Neural cell (in vitro differentiated cells): Measurements from ENCODE around the gene IKZF2. TPM values are rescaled to one million over a fixed set of nuclear protein-coding genes. Genes with fewer than 3 reads are reported as not detected.

ENCODE experiments used
- H2AFZ ChIP-seq: fragments of 200-600, 300-800 bp; sonication (generic), shearing (Covaris generic); 2 replicates; pipeline ENCODE4 v1.6.0; 2014; ENCODE audit warnings: low read depth, mild to moderate bottlenecking, antibody characterized with exemption, low read length, moderate library complexity
- H3F3A ChIP-seq: fragments of 200-600 bp; shearing (Covaris generic); 2 replicates; pipeline ENCODE4 v1.6.1; 2016; ENCODE audit warnings: mild to moderate bottlenecking, moderate library complexity, mixed read lengths, antibody characterized with exemption, low read length; ENCODE audit not compliant: insufficient read depth, poor library complexity, severe bottlenecking
- H3K27ac ChIP-seq: fragments of 200-600, 300-800 bp; sonication (generic), shearing (Covaris generic); 2 replicates; pipeline ENCODE4 v1.5.1; 2014; ENCODE audit warnings: mild to moderate bottlenecking, low read length, moderate library complexity
- H3K27me3 ChIP-seq: fragments of 300-800, 200-600 bp; sonication (generic), shearing (Covaris generic); 2 replicates; pipeline ENCODE4 v1.6.0; 2014; ENCODE audit warnings: mild to moderate bottlenecking, low read depth, low read length, moderate library complexity; ENCODE audit not compliant: insufficient read depth
- H3K36me3 ChIP-seq: fragments of 300-800, 200-600 bp; sonication (generic), shearing (Covaris generic); 2 replicates; pipeline ENCODE4 v1.5.1; 2014; ENCODE audit warnings: mild to moderate bottlenecking, antibody characterized with exemption, low read length, moderate library complexity; ENCODE audit not compliant: insufficient read depth
- H3K4me2 ChIP-seq: fragments of 300-800, 200-600 bp; sonication (generic), shearing (Covaris generic); 2 replicates; pipeline ENCODE4 v1.6.0; 2014; ENCODE audit warnings: mild to moderate bottlenecking, low read length
- H3K4me3 ChIP-seq: fragments of 300-800, 200-600 bp; sonication (generic), shearing (Covaris generic); 2 replicates; pipeline ENCODE4 v1.5.1; 2014; ENCODE audit warnings: mild to moderate bottlenecking, low read length, moderate library complexity
- H3K79me2 ChIP-seq: fragments of 200-600 bp; shearing (Covaris generic); replicated peaks from 2 replicates; pipeline ENCODE4 v1.6.0; 2014; ENCODE audit warnings: mild to moderate bottlenecking, low read length, moderate library complexity; ENCODE audit not compliant: insufficient read depth
- H3K9ac ChIP-seq: fragments of 300-800, 200-600 bp; sonication (generic), shearing (Covaris generic); 2 replicates; pipeline ENCODE4 v1.6.1; 2016; ENCODE audit warnings: mild to moderate bottlenecking, low read length, mixed read lengths
- H3K9me2 ChIP-seq: fragments of 200-600 bp; shearing (Covaris generic); 2 replicates; pipeline ENCODE4 v1.6.1; 2016; ENCODE audit warnings: mild to moderate bottlenecking, low read length, mixed read lengths; ENCODE audit not compliant: insufficient read depth
- H3K9me3 ChIP-seq: fragments of 200-600, 300-800 bp; sonication (generic), shearing (Covaris generic); 2 replicates; pipeline ENCODE4 v1.6.1; 2016; ENCODE audit warnings: mild to moderate bottlenecking, mixed run types, low read length, moderate library complexity, mixed read lengths
- H4K20me1 ChIP-seq: fragments of 200-600 bp; shearing (Covaris generic); 2 replicates; pipeline ENCODE4 v1.6.1; 2016; ENCODE audit warnings: mild to moderate bottlenecking, mixed run types; ENCODE audit not compliant: insufficient read depth
- EP300 ChIP-seq: fragments of 450-650 bp; conservative IDR thresholded peaks from 2 replicates; pipeline ENCODE4 v1.6.1; 2014; ENCODE audit warnings: antibody characterized with exemption, mild to moderate bottlenecking, moderate library complexity; ENCODE audit not compliant: poor library complexity, severe bottlenecking
- EZH2 ChIP-seq: fragments of 200-600, 300-800 bp; shearing (Covaris generic), sonication (generic); IDR thresholded peaks from 2 replicates; pipeline ENCODE4 v1.6.1; 2014; ENCODE audit warnings: antibody characterized with exemption, low read length, borderline replicate concordance, mild to moderate bottlenecking; ENCODE audit not compliant: insufficient read depth, poor library complexity, severe bottlenecking
- MXI1 ChIP-seq: fragments of 450-650 bp; conservative IDR thresholded peaks from 2 replicates; pipeline ENCODE4 v1.6.1; 2014; ENCODE audit warnings: antibody characterized with exemption, mild to moderate bottlenecking; ENCODE audit not compliant: poor library complexity, severe bottlenecking
- POLR2AphosphoS5 ChIP-seq: IDR thresholded peaks from 2 replicates; pipeline ENCODE4 v1.6.1; 2012
- RAD21 ChIP-seq: fragments of 450-650 bp; conservative IDR thresholded peaks from 2 replicates; pipeline ENCODE4 v1.6.1; 2014; ENCODE audit warnings: antibody characterized with exemption, mild to moderate bottlenecking, moderate library complexity
- SMC3 ChIP-seq: fragments of 450-650 bp; conservative IDR thresholded peaks from 2 replicates; pipeline ENCODE4 v1.6.1; 2014; ENCODE audit warnings: antibody characterized with exemption, mild to moderate bottlenecking, moderate library complexity; ENCODE audit not compliant: poor library complexity
- TAF1 ChIP-seq: IDR thresholded peaks from 2 replicates; pipeline ENCODE4 v1.6.1; 2012; ENCODE audit warnings: low read depth
- polyA plus RNA-seq: library from polyadenylated mRNA; depleted of rRNA; stranded (reverse); fragments of >200 nt; gene quantifications from 2 replicates; pipeline ENCODE4 v1.2.3, GENCODE V29; 2014
- TF ChIP-seq, protein P1 (sequence below): IDR thresholded peaks from 2 replicates; pipeline ENCODE4 v1.6.1; 2012; ENCODE audit warnings: borderline replicate concordance
- TF ChIP-seq, protein P2 (sequence below): fragments of 450-650 bp; IDR thresholded peaks from 2 replicates; pipeline ENCODE4 v1.5.1; 2014; ENCODE audit warnings: antibody characterized with exemption, mild to moderate bottlenecking, moderate library complexity; ENCODE audit not compliant: poor library complexity, severe bottlenecking

IKZF2 gene
- polyA plus RNA-seq, 1 donor from 2014 or later = 5.6 TPM

GRCh38 chr2:213105212-213105611 is 46.2 kb downstream of the IKZF2 start:
- Histone ChIP-seq H3K9ac (no peak overlapping the region), H3K36me3 (no peaks in the 10 kb centered on the region), H3K4me3 (no peak overlapping the region), H3K27me3 (no peaks in the 10 kb centered on the region), H3F3A (no peaks in the 10 kb centered on the region), H3K9me2 (no peaks in the 10 kb centered on the region), H3K27ac (no peak overlapping the region), H3K79me2 (no peaks in the 10 kb centered on the region), H4K20me1 (no peaks in the 10 kb centered on the region), H3K4me2 (no peak overlapping the region), H3K9me3 (no peaks in the 10 kb centered on the region), H2AFZ (no peak overlapping the region)
- TF ChIP-seq EP300 (no peak), SMC3 (no peak), EZH2 (no peak), MXI1 (no peak), TAF1 (no peak), POLR2AphosphoS5 (no peak), RAD21 (no peak)
- TF ChIP-seq, protein P1, sequence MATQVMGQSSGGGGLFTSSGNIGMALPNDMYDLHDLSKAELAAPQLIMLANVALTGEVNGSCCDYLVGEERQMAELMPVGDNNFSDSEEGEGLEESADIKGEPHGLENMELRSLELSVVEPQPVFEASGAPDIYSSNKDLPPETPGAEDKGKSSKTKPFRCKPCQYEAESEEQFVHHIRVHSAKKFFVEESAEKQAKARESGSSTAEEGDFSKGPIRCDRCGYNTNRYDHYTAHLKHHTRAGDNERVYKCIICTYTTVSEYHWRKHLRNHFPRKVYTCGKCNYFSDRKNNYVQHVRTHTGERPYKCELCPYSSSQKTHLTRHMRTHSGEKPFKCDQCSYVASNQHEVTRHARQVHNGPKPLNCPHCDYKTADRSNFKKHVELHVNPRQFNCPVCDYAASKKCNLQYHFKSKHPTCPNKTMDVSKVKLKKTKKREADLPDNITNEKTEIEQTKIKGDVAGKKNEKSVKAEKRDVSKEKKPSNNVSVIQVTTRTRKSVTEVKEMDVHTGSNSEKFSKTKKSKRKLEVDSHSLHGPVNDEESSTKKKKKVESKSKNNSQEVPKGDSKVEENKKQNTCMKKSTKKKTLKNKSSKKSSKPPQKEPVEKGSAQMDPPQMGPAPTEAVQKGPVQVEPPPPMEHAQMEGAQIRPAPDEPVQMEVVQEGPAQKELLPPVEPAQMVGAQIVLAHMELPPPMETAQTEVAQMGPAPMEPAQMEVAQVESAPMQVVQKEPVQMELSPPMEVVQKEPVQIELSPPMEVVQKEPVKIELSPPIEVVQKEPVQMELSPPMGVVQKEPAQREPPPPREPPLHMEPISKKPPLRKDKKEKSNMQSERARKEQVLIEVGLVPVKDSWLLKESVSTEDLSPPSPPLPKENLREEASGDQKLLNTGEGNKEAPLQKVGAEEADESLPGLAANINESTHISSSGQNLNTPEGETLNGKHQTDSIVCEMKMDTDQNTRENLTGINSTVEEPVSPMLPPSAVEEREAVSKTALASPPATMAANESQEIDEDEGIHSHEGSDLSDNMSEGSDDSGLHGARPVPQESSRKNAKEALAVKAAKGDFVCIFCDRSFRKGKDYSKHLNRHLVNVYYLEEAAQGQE = no peak
- TF ChIP-seq, protein P2, sequence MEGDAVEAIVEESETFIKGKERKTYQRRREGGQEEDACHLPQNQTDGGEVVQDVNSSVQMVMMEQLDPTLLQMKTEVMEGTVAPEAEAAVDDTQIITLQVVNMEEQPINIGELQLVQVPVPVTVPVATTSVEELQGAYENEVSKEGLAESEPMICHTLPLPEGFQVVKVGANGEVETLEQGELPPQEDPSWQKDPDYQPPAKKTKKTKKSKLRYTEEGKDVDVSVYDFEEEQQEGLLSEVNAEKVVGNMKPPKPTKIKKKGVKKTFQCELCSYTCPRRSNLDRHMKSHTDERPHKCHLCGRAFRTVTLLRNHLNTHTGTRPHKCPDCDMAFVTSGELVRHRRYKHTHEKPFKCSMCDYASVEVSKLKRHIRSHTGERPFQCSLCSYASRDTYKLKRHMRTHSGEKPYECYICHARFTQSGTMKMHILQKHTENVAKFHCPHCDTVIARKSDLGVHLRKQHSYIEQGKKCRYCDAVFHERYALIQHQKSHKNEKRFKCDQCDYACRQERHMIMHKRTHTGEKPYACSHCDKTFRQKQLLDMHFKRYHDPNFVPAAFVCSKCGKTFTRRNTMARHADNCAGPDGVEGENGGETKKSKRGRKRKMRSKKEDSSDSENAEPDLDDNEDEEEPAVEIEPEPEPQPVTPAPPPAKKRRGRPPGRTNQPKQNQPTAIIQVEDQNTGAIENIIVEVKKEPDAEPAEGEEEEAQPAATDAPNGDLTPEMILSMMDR = no peak

DNA sequence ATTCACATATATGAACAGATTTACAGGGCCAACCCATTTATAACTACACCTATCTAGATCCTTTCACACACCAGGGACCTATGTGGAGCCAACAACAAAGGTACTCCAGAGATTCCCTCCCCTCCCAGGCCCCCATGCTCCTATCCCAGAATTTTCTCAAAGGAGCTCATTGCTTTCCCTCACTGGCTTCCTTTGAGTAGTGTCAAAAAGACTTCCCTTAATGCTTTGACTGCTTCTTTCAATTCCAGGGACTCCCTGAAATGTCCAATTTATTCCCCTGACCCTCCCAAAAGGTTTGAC is 46.6 kb downstream of the IKZF2 start:
- TF ChIP-seq POLR2AphosphoS5 (no peak), EP300 (no peak), RAD21 (no peak), EZH2 (no peak), MXI1 (no peak), SMC3 (no peak), TAF1 (no peak)
- TF ChIP-seq, protein P1 = no peak
- TF ChIP-seq, protein P2 = no peak
- no peaks in the 10 kb centered on the region for H3K9me3 ChIP-seq
- H3F3A ChIP-seq = no peaks in the 10 kb centered on the region
- no peak overlapping the region for H3K4me2 ChIP-seq
- H3K36me3 ChIP-seq = no peaks in the 10 kb centered on the region
- H3K4me3 ChIP-seq = no peak overlapping the region
- no peak overlapping the region for H3K9ac ChIP-seq
- no peaks in the 10 kb centered on the region for H3K79me2 ChIP-seq
- no peaks in the 10 kb centered on the region for H3K9me2 ChIP-seq
- H4K20me1 ChIP-seq = no peaks in the 10 kb centered on the region
- no peak overlapping the region for H2AFZ ChIP-seq
- H3K27me3 ChIP-seq = no peaks in the 10 kb centered on the region
- H3K27ac ChIP-seq = no peak overlapping the region
